GM18499 (cell line): ENCODE data around the gene FTCD.

ENCODE experiments used
- ATAC-seq: cut with Tn5 transposase; IDR thresholded peaks from one replicate; pipeline ENCODE4 v1.9.1; 2021; ENCODE audit warnings: moderate number of reproducible peaks; ENCODE audit not compliant: insufficient read depth, unreplicated experiment

Gene FTCD

DNA sequence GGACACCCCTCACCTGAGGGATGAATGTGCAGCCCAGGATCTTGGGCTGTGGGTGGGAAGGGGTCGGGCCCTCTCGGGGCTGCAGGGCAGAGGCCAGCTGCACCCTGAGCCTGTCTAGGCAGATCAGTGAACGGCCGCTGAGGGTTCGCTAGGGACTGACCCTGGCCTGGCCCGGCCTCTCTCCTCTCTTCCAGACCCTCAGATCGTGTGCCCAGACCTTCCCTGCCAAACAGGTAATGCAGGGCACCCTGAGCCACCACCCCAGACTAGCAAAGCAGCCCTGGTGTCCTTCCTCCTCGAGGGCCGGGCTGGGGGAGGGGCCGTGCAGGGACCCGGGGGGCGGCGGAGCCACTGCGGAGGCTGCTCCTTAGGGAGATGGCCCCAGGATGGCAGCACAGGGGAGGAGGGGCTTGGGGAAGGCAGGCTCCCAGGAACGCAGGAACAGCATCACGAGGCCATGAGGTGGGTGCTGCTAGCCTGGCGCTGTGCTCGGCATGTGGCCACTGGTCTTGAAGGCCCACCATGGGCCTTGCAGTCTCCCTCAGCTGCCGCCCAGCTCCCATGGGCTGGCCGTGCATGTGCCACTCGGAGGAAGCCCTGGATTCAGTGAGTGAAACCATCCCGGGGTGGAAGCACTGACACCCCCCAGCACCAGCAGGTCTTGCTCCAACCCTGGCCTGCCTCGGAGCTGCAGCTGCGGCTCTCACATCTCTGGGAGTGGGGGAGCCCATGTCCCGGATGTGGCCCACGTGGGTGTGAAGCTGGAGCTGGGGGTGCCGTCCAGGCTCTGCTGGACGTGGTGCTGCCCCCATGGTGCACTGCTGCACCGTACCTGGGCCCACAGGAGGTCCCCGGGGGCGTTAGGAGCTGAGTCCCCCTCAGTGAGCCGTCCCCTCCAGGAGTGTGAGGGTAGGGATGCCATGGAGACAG, 28.8 kb downstream of the FTCD start:
- no peak for ATAC-seq

DNA sequence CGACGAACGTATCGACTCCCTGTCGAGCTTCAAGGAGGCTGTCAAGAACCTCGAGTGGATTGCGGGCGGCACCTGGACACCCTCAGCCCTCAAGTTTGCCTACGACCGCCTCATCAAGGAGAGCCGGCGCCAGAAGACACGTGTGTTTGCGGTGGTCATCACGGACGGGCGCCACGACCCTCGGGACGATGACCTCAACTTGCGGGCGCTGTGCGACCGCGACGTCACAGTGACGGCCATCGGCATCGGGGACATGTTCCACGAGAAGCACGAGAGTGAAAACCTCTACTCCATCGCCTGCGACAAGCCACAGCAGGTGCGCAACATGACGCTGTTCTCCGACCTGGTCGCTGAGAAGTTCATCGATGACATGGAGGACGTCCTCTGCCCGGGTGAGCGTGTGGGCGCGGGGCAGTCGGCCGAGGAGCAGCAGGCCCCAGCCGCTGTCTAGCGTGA, 29.5 kb downstream of the FTCD start:
- no peak for ATAC-seq

DNA sequence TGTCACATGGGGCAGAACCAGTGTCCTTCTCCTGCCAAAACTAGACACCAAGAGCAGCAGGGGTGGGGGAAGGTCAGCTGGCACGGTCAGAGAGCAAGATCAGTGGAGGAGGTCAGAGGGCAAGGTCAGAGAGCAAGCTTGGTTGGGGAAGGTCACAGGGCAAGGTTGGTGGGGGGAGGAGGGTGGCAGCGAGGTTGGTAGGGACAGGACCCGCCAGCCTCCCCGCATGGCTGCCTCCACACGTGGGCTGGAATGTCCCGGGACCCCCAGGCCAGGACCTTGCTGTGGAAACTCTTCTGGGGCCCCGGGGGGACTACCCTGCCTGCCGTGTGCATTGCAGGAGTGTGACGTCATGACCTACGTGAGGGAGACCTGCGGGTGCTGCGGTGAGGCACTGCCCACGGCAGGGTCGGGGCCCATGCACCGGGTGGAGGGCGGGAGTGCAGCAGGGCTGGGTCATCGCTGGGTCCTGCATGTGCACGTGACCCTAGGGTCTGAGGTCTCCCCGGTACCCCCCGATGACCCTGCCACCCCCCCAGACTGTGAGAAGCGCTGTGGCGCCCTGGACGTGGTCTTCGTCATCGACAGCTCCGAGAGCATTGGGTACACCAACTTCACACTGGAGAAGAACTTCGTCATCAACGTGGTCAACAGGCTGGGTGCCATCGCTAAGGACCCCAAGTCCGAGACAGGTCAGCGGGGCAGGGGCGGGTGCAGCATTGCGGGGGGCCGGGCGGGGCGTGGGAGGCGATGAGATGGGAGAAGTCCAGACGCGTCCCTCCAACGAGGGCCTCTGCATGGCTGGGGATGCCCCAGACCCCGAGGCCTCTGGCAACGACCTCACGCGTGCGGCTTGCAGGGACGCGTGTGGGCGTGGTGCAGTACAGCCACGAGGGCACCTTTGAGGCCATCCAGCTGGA, 30.2 kb downstream of the FTCD start:
- no peak for ATAC-seq

DNA sequence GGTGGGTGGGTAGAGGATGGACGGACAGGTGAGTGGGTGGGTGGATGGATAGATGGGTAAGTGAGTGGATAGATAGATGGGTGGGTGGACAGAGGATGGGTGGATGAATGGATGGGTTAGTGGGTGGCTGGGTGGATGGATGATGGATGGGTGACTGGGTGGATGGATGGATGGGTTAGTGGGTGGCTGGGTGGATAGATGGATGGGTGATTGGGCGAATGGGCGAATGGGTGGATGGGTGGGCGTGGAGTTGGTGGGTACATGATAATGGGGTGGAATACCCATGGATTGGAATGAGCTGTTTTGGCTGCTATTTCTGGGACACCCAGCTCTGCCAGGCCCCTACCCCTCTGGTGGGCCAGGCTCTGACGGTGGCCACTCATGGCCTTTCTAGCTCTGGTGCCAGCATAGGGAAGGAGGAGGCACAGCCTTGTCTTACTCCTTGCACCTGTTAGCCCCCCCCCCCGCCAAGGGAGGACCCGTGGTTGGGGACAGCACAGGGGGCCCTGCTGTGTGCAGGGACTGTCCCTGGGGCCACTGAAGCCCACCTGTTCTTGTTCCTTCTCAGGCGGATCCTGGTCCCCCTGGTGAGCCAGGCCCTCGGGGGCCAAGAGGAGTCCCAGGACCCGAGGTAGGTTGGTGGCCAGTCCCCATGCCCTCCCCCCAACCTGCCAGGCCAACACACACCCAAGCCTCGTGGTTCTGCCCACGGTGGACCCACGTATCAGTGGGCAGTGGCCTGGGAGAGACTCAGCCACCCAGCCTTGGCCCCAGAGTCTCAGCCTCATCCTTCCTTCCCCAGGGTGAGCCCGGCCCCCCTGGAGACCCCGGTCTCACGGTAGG, 31.1 kb downstream of the FTCD start:
- no peak for ATAC-seq

DNA sequence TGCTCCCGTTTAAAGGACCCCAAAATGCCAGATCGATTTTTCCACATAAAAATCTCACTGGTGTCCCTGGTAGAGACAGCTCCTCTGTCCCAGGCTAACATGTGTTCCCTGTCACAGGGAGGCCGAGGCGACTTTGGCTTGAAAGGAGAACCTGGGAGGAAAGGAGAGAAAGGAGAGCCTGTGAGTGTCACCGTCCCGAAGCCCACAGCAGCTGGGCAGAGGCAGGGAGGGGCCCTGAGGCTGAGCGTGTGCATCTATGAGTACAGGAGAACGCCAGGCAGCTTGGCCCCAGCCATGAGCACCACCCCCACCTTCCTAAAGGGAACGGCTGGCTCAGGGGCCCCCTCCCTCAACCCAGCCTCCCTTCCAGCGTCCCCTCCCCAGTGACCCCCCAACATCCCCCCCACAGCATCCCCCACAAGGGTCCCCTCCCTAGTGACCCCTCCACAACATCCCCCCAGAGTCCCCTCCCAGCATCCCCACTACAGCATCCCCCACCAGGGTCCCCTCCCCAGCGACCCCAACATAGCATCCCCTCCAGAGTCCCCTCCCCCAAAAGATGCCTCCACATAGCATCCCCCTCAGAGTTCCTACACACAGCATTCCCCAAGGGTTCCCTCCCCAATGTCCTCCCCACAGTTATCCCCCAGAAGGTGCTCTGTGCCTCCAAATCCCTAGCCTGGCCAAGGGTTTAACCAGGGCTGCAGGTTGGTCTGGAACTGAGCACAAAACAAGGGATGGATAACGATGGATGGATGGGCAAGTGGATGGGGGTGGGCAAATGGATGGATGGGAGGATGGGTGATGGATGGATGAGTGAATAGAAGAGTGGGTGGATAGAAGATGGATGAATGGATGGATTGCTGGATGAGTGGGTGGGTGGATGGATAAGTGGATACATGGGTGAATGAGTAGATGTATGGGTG, 32.4 kb downstream of the FTCD start:
- ATAC-seq = no peak

DNA sequence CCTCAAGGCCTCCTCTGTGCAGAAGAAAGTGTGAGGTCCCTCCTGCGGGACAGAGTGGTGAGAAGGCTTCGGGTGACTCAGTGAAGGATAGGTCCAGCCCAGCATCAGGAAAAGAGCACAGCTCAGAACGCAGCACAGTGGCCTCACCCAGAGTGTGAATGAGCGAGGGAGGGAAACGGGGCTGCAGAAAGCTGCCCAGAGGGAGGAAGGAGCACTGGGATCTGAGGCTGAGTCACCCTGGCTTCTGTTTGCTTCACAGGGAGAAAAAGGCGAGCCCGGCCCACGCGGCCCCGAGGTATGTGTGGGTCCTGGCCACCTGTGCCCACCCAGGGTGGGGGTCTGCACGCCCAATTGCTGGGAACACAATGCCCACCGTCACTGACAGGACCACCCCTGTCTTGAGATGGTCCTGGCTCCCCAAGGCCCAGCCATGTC, 33.1 kb downstream of the FTCD start:
- no peak for ATAC-seq

DNA sequence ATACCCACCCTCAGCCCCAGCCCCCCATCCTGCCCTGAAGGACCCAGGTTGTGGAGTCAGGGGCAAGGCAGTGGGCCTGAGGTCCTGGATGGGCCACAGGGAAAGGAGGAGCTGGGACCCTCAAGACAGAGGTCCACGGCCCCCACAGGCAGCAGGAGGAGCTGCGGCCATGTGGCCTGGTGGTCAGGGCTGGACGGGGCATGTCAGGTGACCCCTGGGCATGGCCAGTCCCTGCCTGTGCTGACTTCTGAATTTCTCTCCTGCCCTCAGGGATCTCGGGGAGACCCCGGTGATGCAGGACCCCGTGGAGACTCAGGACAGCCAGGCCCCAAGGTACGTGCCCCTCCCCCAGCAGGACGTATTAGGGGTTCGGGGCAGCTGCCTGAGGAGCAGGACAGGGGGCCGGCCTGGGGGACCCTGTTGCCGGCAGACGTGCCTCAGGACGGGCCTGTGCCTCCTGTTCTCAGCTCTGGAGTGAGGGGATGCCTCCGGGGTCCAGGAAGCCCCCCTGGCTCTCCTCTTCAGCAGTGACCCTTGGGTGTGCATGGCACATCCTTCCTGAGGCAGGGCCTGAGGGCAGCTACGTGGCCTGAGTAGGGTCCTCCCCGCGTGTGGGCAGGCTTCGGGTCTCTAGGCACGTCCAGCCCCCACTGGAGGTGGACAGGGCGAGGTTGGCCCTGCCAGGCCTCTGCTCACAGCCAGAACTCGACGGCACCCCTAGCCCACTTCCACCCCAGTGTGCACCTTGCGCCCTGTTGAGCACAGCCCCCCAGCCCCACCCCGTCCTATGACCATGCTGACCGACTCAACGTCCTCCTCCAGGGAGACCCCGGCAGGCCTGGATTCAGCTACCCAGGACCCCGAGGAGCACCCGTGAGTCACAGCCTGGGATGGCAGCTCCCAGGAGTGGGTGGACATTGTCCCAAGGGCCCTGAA, 33.8 kb downstream of the FTCD start:
- ATAC-seq = no peak

DNA sequence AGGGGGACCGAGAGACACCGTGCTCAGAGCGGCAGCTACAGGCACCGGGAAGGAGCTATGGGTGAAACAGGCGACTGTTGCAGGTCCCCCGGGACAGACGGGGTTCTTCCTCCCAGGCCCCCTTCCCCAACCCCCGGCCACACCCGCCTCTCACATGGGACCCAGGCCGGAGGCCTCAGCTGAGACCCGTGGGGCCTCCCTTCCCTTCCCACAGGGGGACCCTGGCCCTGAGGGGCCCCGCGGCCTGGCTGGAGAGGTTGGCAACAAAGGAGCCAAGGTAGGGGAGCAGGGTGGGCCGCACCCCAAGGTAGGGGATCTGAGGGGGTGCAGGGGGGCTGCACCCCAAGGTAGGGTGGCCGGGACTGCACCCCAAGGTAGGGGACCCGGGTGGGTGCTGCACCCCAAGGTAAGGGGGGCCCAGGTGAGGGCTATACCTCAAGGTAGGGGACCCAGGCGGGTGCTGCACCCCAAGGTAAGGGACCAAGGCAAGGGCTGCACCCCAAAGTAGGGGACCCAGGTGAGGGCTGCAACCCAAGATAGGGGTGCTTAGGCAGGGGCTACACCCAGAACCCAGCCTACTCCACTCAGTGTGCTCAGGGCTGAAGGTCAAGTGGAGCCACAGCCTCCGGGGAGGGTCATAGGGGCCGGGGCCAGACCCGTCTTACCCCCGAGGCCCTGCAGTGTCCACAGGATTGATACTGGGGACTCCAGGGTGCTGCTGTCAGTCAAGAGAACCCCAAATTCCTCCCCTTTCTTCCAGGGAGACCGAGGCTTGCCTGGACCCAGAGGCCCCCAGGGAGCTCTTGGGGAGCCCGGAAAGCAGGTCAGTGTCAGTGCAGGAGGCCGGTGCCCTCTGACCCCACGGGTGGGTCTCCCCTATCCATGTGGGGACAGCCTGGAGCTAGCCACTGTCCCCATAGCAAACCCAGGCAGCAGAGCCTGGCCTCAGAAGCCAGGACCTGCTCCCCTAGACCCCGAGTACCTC, 34.8 kb downstream of the FTCD start:
- ATAC-seq = no peak

DNA sequence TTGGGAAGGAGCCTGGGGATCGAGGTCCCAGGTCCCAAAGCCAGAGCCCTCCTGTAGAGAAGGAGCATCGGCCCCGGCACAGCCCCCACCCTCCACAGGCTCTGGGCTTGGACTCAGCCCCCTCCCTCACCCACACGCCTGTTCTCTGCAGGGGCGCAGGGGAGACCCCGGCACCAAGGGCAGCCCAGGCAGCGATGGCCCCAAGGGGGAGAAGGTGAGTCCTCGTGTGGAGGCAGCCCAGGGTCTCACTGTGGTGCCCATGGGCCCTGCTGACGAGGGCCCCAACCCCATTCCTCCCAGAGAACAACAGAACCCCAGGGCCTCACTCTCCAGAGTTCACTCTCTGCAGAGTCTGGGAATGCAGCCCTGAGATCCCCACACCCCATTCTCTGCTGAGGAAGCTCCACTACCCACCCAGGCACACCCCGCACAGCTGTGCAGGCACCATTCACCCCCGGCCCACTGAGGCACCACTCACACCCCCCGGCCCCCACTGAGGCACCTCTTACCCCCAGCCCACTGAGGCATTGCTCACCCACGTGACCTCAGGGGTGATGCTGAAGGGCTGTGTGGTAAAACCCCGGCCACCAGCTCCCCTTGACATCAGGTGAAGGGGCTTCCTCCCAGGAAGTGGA, 35.6 kb downstream of the FTCD start:
- ATAC-seq = no peak

DNA sequence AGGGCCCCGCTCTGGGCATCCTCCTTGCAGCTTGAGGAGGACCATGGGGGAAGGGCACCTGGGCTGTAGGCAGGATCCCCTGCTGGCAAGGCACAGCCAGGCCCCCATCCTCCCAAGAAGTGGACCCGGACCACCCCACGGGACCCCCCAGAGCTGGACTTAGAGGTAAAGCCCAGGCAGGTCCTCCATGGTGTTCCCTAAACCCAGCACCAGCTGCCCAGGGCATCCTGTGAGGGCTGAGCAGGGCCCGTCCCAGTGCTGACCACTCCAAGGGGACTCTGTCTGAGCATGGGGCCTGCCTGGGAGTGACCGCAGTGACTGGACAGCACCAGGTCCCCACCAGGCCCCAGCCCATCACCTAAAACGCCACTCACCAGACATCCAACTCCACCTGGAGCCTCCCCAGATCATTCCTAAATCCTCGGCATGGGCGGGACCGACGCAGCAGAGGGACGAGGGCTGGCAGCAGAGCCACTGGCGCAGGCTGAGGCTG, 36.2 kb downstream of the FTCD start:
- ATAC-seq = no peak

DNA sequence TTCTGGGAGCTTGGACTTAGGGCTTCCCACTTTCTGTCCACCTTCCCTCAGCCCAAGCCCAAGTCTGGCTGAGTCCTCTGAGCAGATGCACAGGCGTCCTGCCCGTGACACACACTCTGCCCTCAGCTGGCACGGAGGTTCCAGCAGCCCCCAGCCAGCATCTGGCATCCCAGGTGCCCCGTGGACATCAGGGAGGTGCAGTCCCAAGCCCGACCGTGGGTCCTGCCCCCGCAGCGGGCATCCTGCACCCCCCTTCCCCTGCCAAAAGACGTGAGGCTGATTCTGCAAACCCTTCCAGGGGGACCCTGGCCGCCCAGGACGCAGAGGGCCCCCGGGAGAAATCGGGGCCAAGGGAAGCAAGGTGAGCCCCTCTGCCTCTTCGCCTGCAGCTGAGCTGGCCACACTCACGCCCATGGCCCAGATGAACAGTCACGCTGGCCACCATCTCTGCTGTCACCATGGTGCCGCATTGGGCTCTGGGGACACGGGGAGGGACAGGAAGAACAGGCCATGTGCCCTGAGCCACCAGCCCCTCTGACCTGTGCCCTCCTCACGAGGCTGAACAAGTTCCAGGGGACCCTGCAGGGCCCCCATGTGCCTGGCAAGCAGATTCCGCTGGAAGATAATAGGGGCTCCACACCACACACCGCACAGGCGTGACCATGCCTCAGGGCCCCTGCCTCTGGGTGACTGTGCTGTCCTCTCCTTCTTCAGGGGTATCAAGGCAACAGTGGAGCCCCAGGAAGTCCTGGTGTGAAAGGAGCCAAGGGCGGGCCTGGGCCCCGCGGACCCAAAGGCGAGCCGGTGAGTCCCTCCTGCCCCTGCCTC, 36.8 kb downstream of the FTCD start:
- ATAC-seq = no peak

DNA sequence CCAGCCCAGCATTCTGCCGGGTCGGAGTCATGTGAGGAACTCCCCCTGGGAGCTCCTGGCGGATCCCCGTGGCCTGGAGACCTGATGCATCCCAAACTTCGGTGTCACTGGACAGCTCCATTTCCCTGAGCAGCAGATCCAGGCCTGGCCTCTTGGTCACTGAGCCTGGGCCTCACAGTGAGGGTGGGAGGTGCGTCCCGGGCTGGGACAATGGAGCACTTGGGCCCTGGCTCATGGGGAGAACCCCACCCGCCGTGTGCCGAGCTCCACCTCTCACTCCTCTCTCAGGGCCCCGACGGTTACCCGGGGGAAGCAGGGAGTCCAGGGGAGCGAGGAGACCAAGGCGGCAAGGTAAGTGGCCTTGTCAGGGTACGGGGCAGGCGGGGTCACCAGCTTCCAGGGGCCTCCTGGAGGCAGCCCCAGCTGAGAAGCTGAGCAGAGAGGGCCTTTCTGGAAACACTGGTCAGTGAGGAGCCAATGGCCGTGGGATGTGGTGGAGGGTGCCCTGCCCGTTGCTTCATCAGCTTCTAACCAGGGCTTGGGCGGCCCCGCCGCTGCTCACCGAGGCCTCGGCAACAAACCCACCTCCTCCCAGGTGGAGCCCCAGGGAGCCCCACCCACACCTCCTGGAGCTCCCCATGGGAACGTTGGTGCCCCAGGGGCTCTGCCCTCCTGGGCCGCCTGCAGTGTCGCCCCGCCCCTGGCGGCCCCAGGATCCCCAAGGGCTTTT, 37.6 kb downstream of the FTCD start:
- ATAC-seq = no peak

DNA sequence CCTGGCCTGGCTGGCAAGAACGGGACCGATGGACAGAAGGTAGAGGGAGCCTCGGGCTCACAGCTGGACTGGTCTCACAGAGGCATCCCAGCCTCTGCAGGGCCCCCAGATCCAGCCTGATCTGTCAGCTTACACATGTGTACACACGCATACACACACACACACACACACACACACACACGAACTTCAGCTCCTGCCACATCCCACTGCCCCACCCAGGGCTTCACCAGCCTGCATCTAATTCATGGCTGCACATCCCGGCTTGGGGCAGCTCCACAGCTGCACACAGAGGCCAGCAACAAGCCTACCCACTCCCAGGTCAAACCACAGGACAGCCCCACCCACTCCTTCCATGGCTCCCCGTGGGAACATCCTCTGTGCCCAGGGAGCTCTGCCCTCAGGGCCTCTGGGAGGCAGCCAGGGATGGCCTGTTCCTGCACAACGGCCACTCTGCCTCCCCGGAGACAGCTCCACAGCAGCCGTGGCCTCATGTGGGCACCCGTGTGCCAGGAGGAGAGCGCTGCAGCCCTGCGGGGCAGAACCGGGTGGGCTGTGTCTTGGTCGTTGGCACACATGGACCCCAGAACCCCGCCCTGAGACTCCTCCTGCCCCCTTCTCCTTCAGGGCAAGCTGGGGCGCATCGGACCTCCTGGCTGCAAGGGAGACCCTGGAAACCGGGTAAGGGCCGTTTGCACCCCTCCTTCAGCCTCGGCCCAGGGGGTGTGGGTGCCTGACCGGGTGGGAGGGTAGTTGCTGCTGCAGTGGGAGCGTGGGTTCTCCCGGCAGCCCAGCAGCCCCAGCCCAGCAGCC, 38.4 kb downstream of the FTCD start:
- no peak for ATAC-seq

DNA sequence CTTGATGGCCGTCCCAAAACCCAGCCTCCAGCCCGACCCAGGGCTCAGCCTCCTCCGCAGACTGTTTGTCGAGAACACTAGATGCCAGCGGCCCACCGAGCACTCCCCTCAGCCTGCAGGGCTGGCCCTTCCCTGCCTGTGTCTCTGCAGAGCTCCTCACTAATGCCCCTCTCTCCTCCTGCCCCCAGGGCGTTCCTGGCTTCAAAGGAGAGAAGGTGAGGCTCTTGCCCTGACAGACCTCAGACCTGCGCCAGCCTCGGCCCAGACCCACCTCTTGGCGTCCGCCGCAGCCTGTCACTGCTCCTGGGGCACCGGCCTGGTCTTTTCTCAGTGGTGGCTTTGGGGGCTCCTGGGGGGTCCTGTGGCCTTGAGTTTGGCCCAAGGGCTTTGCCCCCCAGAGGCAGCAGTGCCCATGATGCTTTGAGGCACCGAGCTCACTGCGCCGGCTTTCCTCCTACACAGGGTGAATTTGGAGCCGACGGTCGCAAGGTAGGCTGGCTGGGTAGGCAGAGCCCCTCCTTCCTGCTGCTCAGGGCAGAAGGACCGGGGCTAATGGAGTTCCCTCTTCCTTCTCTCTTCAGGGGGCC, 39.1 kb downstream of the FTCD start:
- ATAC-seq = no peak
